ENCODE measurements around the gene RGS9. TPM values are rescaled to one million over a fixed set of nuclear protein-coding genes. Genes with fewer than 3 reads are reported as not detected.
A peak's percentile ranks its signal among the peaks of the same experiment; 100 is the strongest.

The RGS9 gene
- total and polyA plus RNA-seq, 2 experiments from 2014 or later: 12.8 to 29.6 TPM

- Histone ChIP-seq H3K79me2 (replicated peaks; ENCODE audit: insufficient read depth) (no peaks in the 10 kb centered on the region), H3K36me3 (ENCODE audit: insufficient read depth) (no peaks in the 10 kb centered on the region), H3K9me2 (ENCODE audit: insufficient read depth) (peaks cover 14% of the 10 kb centered on the region), H3K4me2 (no peak overlapping the region), H3F3A (replicated peaks; ENCODE audit: low read depth) (no peaks in the 10 kb centered on the region), H3K27me3 (ENCODE audit: insufficient read depth) (no peaks in the 10 kb centered on the region), H3K27ac (ENCODE audit: low read depth) (no peak overlapping the region), H2AFZ (peak overlapping the region; percentile 38; the same call in 1 of the 2 replicates), H3K4me3 (no peak overlapping the region), H3K4me1 (ENCODE audit: insufficient read depth) (no peaks in the 10 kb centered on the region), H4K20me1 (replicated peaks; ENCODE audit: insufficient read depth) (no peaks in the 10 kb centered on the region)
- peaks cover 2% of the 10 kb centered on the region for H3K27me3 Mint-ChIP-seq (ENCODE audit: insufficient read depth, low read depth, poor library complexity)
- H3K4me3 Mint-ChIP-seq: no peak overlapping the region
- no peak overlapping the region for H3K27ac Mint-ChIP-seq
- no peak for TF ChIP-seq POLR2AphosphoS5 (IDR thresholded peaks at IDR 0.05; ENCODE audit: low read depth)
- TF ChIP-seq CTCF (conservative IDR thresholded peaks at IDR 0.05; ENCODE audit: low read depth in 2 of 2): 0 out of 4 replicates have a peak, but pooled peaks of 1 of the 2 experiments have one; percentile 0
- peak; percentile 67 for ATAC-seq
- H3K4me1 Mint-ChIP-seq: peaks cover 7% of the 10 kb centered on the region; the same call in 2 of the 3 replicates
- no peaks in the 10 kb centered on the region; the same call in 2 of the 3 replicates for H3K36me3 Mint-ChIP-seq (ENCODE audit: low read depth)
- DNase-seq (ENCODE audit: low spot score): peak; percentile 24
- H3K9me3 Mint-ChIP-seq: no peaks in the 10 kb centered on the region; the same call in 2 of the 3 replicates
Measured at GRCh38 chr17:65173284-65173793, 36.2 kb downstream of the RGS9 start.

GRCh38 chr17:65173976-65174683, 37.0 kb downstream of the RGS9 start:
- no peak for ATAC-seq
- H3F3A ChIP-seq (replicated peaks; ENCODE audit: low read depth): no peaks in the 10 kb centered on the region

More at GRCh38 chr17:65173976-65174683, 37.0 kb downstream of the RGS9 start:
- Histone ChIP-seq H3K27me3 (ENCODE audit: insufficient read depth) (no peaks in the 10 kb centered on the region), H3K4me2 (no peak overlapping the region), H3K9me2 (ENCODE audit: insufficient read depth) (peaks cover 14% of the 10 kb centered on the region), H3K79me2 (replicated peaks; ENCODE audit: insufficient read depth) (no peaks in the 10 kb centered on the region), H3K4me3 (no peak overlapping the region), H3K4me1 (ENCODE audit: insufficient read depth) (no peaks in the 10 kb centered on the region), H4K20me1 (replicated peaks; ENCODE audit: insufficient read depth) (no peaks in the 10 kb centered on the region), H3K27ac (ENCODE audit: low read depth) (no peak overlapping the region), H2AFZ (peak overlapping the region; percentile 38; the same call in 1 of the 2 replicates), H3K36me3 (ENCODE audit: insufficient read depth) (no peaks in the 10 kb centered on the region)
- no peak for TF ChIP-seq CREB1 (CRISPR knock-in tag; IDR thresholded peaks at IDR 0.05; ENCODE audit: low read depth)
- TF ChIP-seq REST (IDR thresholded peaks at IDR 0.05; ENCODE audit: unreplicated experiment): no peak
- TF ChIP-seq ZNF114 (CRISPR knock-in tag; IDR thresholded peaks at IDR 0.05): no peak
- no peak for TF ChIP-seq ZNF462 (CRISPR knock-in tag; IDR thresholded peaks at IDR 0.05)
- no peak for TF ChIP-seq STAT1 (IDR thresholded peaks at IDR 0.05; ENCODE audit: unreplicated experiment)
- no peak for TF ChIP-seq ZNF331 (CRISPR knock-in tag; IDR thresholded peaks at IDR 0.05; ENCODE audit: low read depth)
- no peak for TF ChIP-seq NANOG (IDR thresholded peaks at IDR 0.05; ENCODE audit: borderline replicate concordance)
- Mint-ChIP-seq H3K27me3 (ENCODE audit: insufficient read depth, low read depth, poor library complexity) (peaks cover 2% of the 10 kb centered on the region), H3K27ac (no peak overlapping the region), H3K4me1 (peaks cover 7% of the 10 kb centered on the region; the same call in 2 of the 3 replicates), H3K9me3 (no peaks in the 10 kb centered on the region; the same call in 2 of the 3 replicates), H3K36me3 (ENCODE audit: low read depth) (no peaks in the 10 kb centered on the region; the same call in 2 of the 3 replicates), H3K4me3 (no peak overlapping the region)
- no peak for DNase-seq (ENCODE audit: low spot score)
